Vagina (tissue), 2 donors: Measurements from ENCODE around the gene CHD1L.

ENCODE experiments used
- CTCF ChIP-seq, 3 experiments: fragments of 450-650 bp in 2 of 3; fragments of 200-600 bp in 1 of 3; sonication (generic) in 1 of 3; IDR thresholded peaks; one replicate each; pipeline ENCODE4 v1.5.1; 2017 to 2019; ENCODE audit warnings: antibody characterized with exemption in 3 of 3, mild to moderate bottlenecking in 2 of 3, moderate library complexity in 2 of 3
- POLR2A ChIP-seq, 2 donors: fragments of 450-650 bp; IDR thresholded peaks; one replicate each; pipeline ENCODE4 v1.6.1; 2017; ENCODE audit warnings: antibody characterized with exemption in 2 of 2, mild to moderate bottlenecking in 2 of 2, moderate library complexity in 2 of 2
- POLR2AphosphoS5 ChIP-seq, 2 donors: sonication (generic); formaldehyde crosslinking; IDR thresholded peaks; one replicate each; pipeline ENCODE4 v1.9.0; 2017; ENCODE audit warnings: antibody characterized with exemption in 2 of 2, mild to moderate bottlenecking in 2 of 2, low read depth in 1 of 2; ENCODE audit not compliant: insufficient read depth in 1 of 2

- TF ChIP-seq POLR2A (IDR thresholded peaks at IDR 0.05) = no peak
- TF ChIP-seq POLR2AphosphoS5 (IDR thresholded peaks at IDR 0.05; ENCODE audit: insufficient read depth in 1 of 2, low read depth in 1 of 2) = no peak
- no peak for TF ChIP-seq CTCF (IDR thresholded peaks at IDR 0.05)
These were observed 40.7 kb upstream of the CHD1L start for GRCh38 chr1:147201786-147202185.
